ENCODE data around the gene SEMA4B. TPM values are rescaled to one million over a fixed set of nuclear protein-coding genes. Genes with fewer than 3 reads are reported as not detected.
A peak's percentile ranks its signal among the peaks of the same experiment; 100 is the strongest.

SEMA4B gene
- total RNA-seq, result 10 to 100 TPM; 33.1 to 63.9 (median 38.4) TPM
- 10 to 100 TPM; 32.5 to 39.3 TPM for polyA plus RNA-seq

- ATAC-seq (peak; percentile 89 to 93 (median 92)), FAIRE-seq (no peak), DNase-seq (peak; percentile 71 to 89 (median 80))
- H3K36me3 ChIP-seq, result no peaks in the 10 kb centered on the region
- TF ChIP-seq CTCF (IDR thresholded peaks at IDR 0.05), result no peak
- H3K27ac ChIP-seq, result peak within 1 kb of the TSS; percentile 37 to 80 (median 78)
- peaks cover 6 to 11% (median 10%) of the 10 kb centered on the region in 3 donors for H3K4me1 ChIP-seq
- H3K9me3 ChIP-seq, result no peaks in the 10 kb centered on the region
- intact Hi-C loops (cut with DNase I), result no loop called here
- WGBS, 2 donors, result 0% methylated on average over 63 to 88 of the region's 88 CpGs
- H3K4me3 ChIP-seq, result peak within 1 kb of the TSS; percentile 72 to 97 (median 86)
- H3K27me3 ChIP-seq, result no peaks in the 10 kb centered on the region
Measured at GRCh38 chr15:90201130-90201943, at the start of gene SEMA4B. SEMA4B (plus strand) TSS chr15:90201330; CDS start chr15:90201579, 249 bp downstream.

GRCh38 chr15:90151989-90152645, 49.0 kb upstream of the SEMA4B start:
- Histone ChIP-seq H3K27ac (peak overlapping the region in 3 of 4 donors; percentile 29 to 82 (median 55)), H3K36me3 (no peaks in the 10 kb centered on the region), H3K9me3 (no peaks in the 10 kb centered on the region), H3K4me3 (no peak overlapping the region), H3K27me3 (no peaks in the 10 kb centered on the region), H3K4me1 (peaks cover 17 to 32% (median 22%) of the 10 kb centered on the region in 3 donors)
- ATAC-seq, result peak; percentile 5 to 68 (median 41)
- peak in 3 of 6 donors; percentile 64 to 79 (median 67) for DNase-seq
- no peak for FAIRE-seq
- intact Hi-C loops (cut with DNase I), result no loop called here
- TF ChIP-seq CTCF (IDR thresholded peaks at IDR 0.05), result no peak
- 48% methylated on average over 10 of the region's 10 CpGs for WGBS, 2 donors

GRCh38 chr15:90153658-90154057, 47.5 kb upstream of the SEMA4B start:
- no peak for DNase-seq
- intact Hi-C loops (cut with DNase I), result no loop called here
- no peak for FAIRE-seq

GRCh38 chr15:90154246-90154645, 46.9 kb upstream of the SEMA4B start:
- 42 to 48% methylated on average over 5 of the region's 5 CpGs for WGBS, 2 donors
- FAIRE-seq, result no peak
- no peaks in the 10 kb centered on the region for H3K36me3 ChIP-seq
- H3K9me3 ChIP-seq, result no peaks in the 10 kb centered on the region
- H3K4me1 ChIP-seq, result peaks cover 27 to 33% (median 32%) of the 10 kb centered on the region in 3 donors
- intact Hi-C loops (cut with DNase I), result no loop called here
- no peak for DNase-seq
- H3K27ac ChIP-seq, result peak overlapping the region; percentile 56 to 85 (median 71)
- no peak for TF ChIP-seq CTCF (IDR thresholded peaks at IDR 0.05)
- no peak overlapping the region for H3K4me3 ChIP-seq
- H3K27me3 ChIP-seq, result no peaks in the 10 kb centered on the region
- no peak for ATAC-seq

More at GRCh38 chr15:90153658-90154057, 47.5 kb upstream of the SEMA4B start:
- Histone ChIP-seq H3K36me3 (no peaks in the 10 kb centered on the region), H3K27ac (peak overlapping the region in 3 of 4 donors; percentile 56 to 85 (median 82)), H3K27me3 (no peaks in the 10 kb centered on the region), H3K9me3 (no peaks in the 10 kb centered on the region), H3K4me3 (no peak overlapping the region), H3K4me1 (peaks cover 21 to 33% (median 26%) of the 10 kb centered on the region in 3 donors)
- TF ChIP-seq CTCF (IDR thresholded peaks at IDR 0.05), result no peak
- 91 to 96% methylated on average over 6 of the region's 6 CpGs for WGBS, 2 donors
- no peak for ATAC-seq
